ENCODE data around the gene DOLK. TPM values are rescaled to one million over a fixed set of nuclear protein-coding genes. Genes with fewer than 3 reads are reported as not detected.

Gene DOLK
- polyA plus RNA-seq, 1 donor (not counting 4 experiments of a cell fraction or from before 2014, with no cell fraction given): 21.8 TPM

GRCh38 chr9:128986671-128987070 is 39.3 kb upstream of the DOLK start:
- dilution Hi-C loops (cut with MboI; ENCODE audit: extremely low pct_ligation_motif_present, low sequenced_read_pairs): no loop called here
- Histone ChIP-seq H3K4me1 (ENCODE audit: control insufficient read depth, extremely low read depth, insufficient read depth, low read length) (peaks cover 17% of the 10 kb centered on the region), H3K36me3 (ENCODE audit: control insufficient read depth in 2 of 2, extremely low read depth in 1 of 2, insufficient read depth in 2 of 2, low read length in 2 of 2) (peaks cover 27 to 28% of the 10 kb centered on the region in 2 experiments)

GRCh38 chr9:128983536-128983935 is 36.1 kb upstream of the DOLK start:
- H3K4me1 ChIP-seq (ENCODE audit: control insufficient read depth, extremely low read depth, insufficient read depth, low read length): peaks cover 17% of the 10 kb centered on the region
- H3K9ac ChIP-seq (ENCODE audit: control insufficient read depth, extremely low read depth, insufficient read depth, low read length): no peak overlapping the region
- no peaks in the 10 kb centered on the region for H3K9me3 ChIP-seq (ENCODE audit: control insufficient read depth, low read depth, low read length)
- no peak overlapping the region for H3K27ac ChIP-seq (ENCODE audit: control insufficient read depth, insufficient read depth, low read length)
- dilution Hi-C loops (cut with MboI; ENCODE audit: extremely low pct_ligation_motif_present, low sequenced_read_pairs): no loop called here
- no peak overlapping the region for H3K4me2 ChIP-seq (ENCODE audit: control insufficient read depth, extremely low read depth, insufficient read depth, low read depth, low read length)
- no peak overlapping the region for H3K4me3 ChIP-seq (ENCODE audit: control insufficient read depth in 2 of 3, extremely low read depth in 1 of 3, insufficient read depth in 2 of 3, low read depth in 1 of 3, low read length in 3 of 3)
- TF ChIP-seq, protein P1, sequence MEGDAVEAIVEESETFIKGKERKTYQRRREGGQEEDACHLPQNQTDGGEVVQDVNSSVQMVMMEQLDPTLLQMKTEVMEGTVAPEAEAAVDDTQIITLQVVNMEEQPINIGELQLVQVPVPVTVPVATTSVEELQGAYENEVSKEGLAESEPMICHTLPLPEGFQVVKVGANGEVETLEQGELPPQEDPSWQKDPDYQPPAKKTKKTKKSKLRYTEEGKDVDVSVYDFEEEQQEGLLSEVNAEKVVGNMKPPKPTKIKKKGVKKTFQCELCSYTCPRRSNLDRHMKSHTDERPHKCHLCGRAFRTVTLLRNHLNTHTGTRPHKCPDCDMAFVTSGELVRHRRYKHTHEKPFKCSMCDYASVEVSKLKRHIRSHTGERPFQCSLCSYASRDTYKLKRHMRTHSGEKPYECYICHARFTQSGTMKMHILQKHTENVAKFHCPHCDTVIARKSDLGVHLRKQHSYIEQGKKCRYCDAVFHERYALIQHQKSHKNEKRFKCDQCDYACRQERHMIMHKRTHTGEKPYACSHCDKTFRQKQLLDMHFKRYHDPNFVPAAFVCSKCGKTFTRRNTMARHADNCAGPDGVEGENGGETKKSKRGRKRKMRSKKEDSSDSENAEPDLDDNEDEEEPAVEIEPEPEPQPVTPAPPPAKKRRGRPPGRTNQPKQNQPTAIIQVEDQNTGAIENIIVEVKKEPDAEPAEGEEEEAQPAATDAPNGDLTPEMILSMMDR (optimal IDR thresholded peaks at IDR 0.05 in 1 of 3, IDR thresholded peaks at IDR 0.05 in 1 of 3, conservative IDR thresholded peaks at IDR 0.05 in 1 of 3; ENCODE audit: extremely low read depth in 1 of 3, insufficient read depth in 2 of 3, low read length in 3 of 3): no peak
- TF ChIP-seq EZH2 (IDR thresholded peaks at IDR 0.05; ENCODE audit: low read length): no peak
- no peaks in the 10 kb centered on the region for H3K79me2 ChIP-seq (ENCODE audit: control insufficient read depth, insufficient read depth, low read length)
- no peak for FAIRE-seq
- no peaks in the 10 kb centered on the region for H3K9me1 ChIP-seq (ENCODE audit: control insufficient read depth, extremely low read depth, insufficient read depth, low read length)
- DNase-seq (ENCODE audit: low read depth, low spot score): no peak
- peaks cover 29 to 35% of the 10 kb centered on the region in 2 experiments for H3K36me3 ChIP-seq (ENCODE audit: control insufficient read depth in 2 of 2, extremely low read depth in 1 of 2, insufficient read depth in 2 of 2, low read length in 2 of 2)
- no peaks in the 10 kb centered on the region for H3K27me3 ChIP-seq (ENCODE audit: control insufficient read depth, extremely low read depth, insufficient read depth, low read length)
- H4K20me1 ChIP-seq (ENCODE audit: control insufficient read depth, extremely low read depth, insufficient read depth, low read length): no peaks in the 10 kb centered on the region
- H2AFZ ChIP-seq (ENCODE audit: control insufficient read depth, low read length): no peak overlapping the region

More at GRCh38 chr9:128986671-128987070, 39.3 kb upstream of the DOLK start:
- Histone ChIP-seq H3K79me2 (ENCODE audit: control insufficient read depth, insufficient read depth, low read length) (no peaks in the 10 kb centered on the region), H3K4me3 (ENCODE audit: control insufficient read depth in 2 of 3, extremely low read depth in 1 of 3, insufficient read depth in 2 of 3, low read depth in 1 of 3, low read length in 3 of 3) (no peak overlapping the region), H3K4me2 (ENCODE audit: control insufficient read depth, extremely low read depth, insufficient read depth, low read depth, low read length) (no peak overlapping the region), H3K27ac (ENCODE audit: control insufficient read depth, insufficient read depth, low read length) (no peak overlapping the region), H3K27me3 (ENCODE audit: control insufficient read depth, extremely low read depth, insufficient read depth, low read length) (no peaks in the 10 kb centered on the region), H3K9me1 (ENCODE audit: control insufficient read depth, extremely low read depth, insufficient read depth, low read length) (no peaks in the 10 kb centered on the region), H2AFZ (ENCODE audit: control insufficient read depth, low read length) (no peak overlapping the region), H4K20me1 (ENCODE audit: control insufficient read depth, extremely low read depth, insufficient read depth, low read length) (no peaks in the 10 kb centered on the region), H3K9ac (ENCODE audit: control insufficient read depth, extremely low read depth, insufficient read depth, low read length) (no peak overlapping the region), H3K9me3 (ENCODE audit: control insufficient read depth, low read depth, low read length) (no peaks in the 10 kb centered on the region)
- FAIRE-seq (no peak), DNase-seq (ENCODE audit: low read depth, low spot score) (no peak)
- TF ChIP-seq, protein P1 (optimal IDR thresholded peaks at IDR 0.05 in 1 of 3, IDR thresholded peaks at IDR 0.05 in 1 of 3, conservative IDR thresholded peaks at IDR 0.05 in 1 of 3; ENCODE audit: extremely low read depth in 1 of 3, insufficient read depth in 2 of 3, low read length in 3 of 3): no peak
- TF ChIP-seq EZH2 (IDR thresholded peaks at IDR 0.05; ENCODE audit: low read length): no peak

All from keratinocyte (primary cell).